ENCODE measurements around the gene ARAF. TPM values are rescaled to one million over a fixed set of nuclear protein-coding genes. Genes with fewer than 3 reads are reported as not detected.
A peak's percentile ranks its signal among the peaks of the same experiment; 100 is the strongest.

ARAF gene
- total RNA-seq, 1 donor from 2014 or later: 30.2 TPM

DNA sequence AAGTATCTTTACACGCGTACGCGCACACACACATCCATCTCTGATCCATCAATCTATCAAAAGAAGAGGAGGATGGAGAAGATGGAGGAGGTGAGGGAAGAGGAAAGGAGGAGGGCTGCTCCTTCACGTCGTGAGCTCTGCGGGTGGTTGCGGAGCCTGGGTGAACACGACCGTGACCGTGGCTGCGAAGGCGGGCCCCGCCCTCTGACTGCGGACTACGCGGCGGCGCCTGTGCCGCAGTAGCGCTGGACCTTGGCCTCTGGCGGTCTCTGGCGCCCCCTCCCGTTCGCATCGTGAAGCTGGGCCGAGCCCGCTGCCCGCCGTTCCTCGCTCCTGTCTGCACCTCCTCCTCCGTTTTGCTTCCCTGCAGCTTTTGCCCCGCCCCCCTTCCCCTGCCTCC lies 37.7 kb upstream of the ARAF start:
- Histone ChIP-seq H3K27me3 (ENCODE audit: control insufficient read depth, insufficient read depth, low read length) (no peaks in the 10 kb centered on the region), H3K4me3 (ENCODE audit: low read depth, low read length) (peak overlapping the region; percentile 46), H3K36me3 (ENCODE audit: control insufficient read depth, insufficient read depth, low read length) (no peaks in the 10 kb centered on the region)
- no peak for DNase-seq (ENCODE audit: low read depth)
- TF ChIP-seq, protein P1, sequence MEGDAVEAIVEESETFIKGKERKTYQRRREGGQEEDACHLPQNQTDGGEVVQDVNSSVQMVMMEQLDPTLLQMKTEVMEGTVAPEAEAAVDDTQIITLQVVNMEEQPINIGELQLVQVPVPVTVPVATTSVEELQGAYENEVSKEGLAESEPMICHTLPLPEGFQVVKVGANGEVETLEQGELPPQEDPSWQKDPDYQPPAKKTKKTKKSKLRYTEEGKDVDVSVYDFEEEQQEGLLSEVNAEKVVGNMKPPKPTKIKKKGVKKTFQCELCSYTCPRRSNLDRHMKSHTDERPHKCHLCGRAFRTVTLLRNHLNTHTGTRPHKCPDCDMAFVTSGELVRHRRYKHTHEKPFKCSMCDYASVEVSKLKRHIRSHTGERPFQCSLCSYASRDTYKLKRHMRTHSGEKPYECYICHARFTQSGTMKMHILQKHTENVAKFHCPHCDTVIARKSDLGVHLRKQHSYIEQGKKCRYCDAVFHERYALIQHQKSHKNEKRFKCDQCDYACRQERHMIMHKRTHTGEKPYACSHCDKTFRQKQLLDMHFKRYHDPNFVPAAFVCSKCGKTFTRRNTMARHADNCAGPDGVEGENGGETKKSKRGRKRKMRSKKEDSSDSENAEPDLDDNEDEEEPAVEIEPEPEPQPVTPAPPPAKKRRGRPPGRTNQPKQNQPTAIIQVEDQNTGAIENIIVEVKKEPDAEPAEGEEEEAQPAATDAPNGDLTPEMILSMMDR (IDR thresholded peaks at IDR 0.05; ENCODE audit: insufficient read depth, low read length, poor library complexity, severe bottlenecking): peak; percentile 62

DNA sequence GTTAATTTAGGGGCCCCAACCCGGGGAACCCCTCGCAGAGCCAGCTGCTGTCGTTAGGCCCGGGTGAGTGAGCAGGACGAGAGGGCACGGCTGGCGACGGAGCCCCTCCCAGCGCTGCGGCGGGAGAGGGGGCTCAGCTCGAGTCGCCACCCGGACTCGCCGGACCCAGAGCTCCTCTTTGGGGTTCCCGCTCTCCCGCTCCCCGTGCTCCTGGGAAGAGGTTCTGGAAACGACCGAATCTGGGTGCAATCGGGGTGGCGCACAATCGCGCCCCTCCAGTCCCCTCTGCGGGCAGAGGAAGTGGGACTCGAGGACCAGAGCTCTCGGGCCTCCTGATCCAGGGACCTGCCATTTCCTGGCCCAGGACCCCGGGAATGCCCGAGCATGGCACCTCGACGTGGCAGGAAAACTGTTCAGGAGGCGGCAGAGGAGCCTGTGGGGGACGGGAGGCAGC lies 37.3 kb upstream of the ARAF start:
- Histone ChIP-seq H3K36me3 (ENCODE audit: control insufficient read depth, insufficient read depth, low read length) (no peaks in the 10 kb centered on the region), H3K27me3 (ENCODE audit: control insufficient read depth, insufficient read depth, low read length) (no peaks in the 10 kb centered on the region), H3K4me3 (ENCODE audit: low read depth, low read length) (peak overlapping the region; percentile 46)
- TF ChIP-seq, protein P1 (IDR thresholded peaks at IDR 0.05; ENCODE audit: insufficient read depth, low read length, poor library complexity, severe bottlenecking): no peak
- DNase-seq (ENCODE audit: low read depth): no peak

GRCh38 chrX:47529548-47529947 lies 31.5 kb upstream of the ARAF start:
- no peak for DNase-seq (ENCODE audit: low read depth)
- Histone ChIP-seq H3K27me3 (ENCODE audit: control insufficient read depth, insufficient read depth, low read length) (no peaks in the 10 kb centered on the region), H3K4me3 (ENCODE audit: low read depth, low read length) (no peak overlapping the region), H3K36me3 (ENCODE audit: control insufficient read depth, insufficient read depth, low read length) (no peaks in the 10 kb centered on the region)
- TF ChIP-seq, protein P1 (IDR thresholded peaks at IDR 0.05; ENCODE audit: insufficient read depth, low read length, poor library complexity, severe bottlenecking): no peak

DNA sequence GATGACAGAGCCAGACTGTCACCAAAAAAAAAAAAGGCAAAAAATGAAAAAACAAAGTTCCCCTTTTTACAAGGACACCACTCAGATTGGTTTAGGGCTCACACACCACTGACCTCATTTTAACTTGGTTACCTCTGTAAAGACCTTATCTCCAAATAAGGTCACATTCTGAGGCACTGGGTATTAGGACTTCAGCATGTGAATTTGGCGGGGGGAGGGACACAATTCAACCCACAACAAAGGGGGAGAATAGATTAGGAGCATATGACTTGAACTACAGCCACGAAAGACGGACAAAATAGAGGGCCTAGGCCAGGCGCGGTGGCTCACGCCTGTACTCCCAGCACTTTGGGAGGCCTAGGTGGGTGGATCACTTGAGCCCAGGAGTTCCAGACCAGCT lies 31.0 kb upstream of the ARAF start:
- Histone ChIP-seq H3K27me3 (ENCODE audit: control insufficient read depth, insufficient read depth, low read length) (no peaks in the 10 kb centered on the region), H3K4me3 (ENCODE audit: low read depth, low read length) (no peak overlapping the region), H3K36me3 (ENCODE audit: control insufficient read depth, insufficient read depth, low read length) (no peaks in the 10 kb centered on the region)
- no peak for DNase-seq (ENCODE audit: low read depth)
- TF ChIP-seq, protein P1 (IDR thresholded peaks at IDR 0.05; ENCODE audit: insufficient read depth, low read length, poor library complexity, severe bottlenecking): no peak

DNA sequence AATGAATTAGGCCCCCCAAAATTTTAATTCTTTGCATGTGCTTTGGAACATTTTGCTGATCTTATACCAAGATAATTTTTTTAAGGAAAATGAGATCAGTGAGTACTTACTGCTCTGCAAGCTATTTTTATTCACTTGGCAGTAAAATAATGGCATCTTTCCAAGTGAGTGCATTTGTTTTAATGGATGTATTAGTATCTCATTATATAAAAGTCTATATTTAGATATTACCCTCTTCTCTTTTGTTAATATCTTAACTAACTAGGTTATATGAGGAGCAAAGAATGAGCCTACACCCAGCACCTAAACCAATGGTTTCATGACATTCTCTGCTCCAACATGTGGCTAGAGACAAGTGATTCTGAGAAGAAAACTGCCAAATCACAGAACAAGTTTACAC lies 21.1 kb upstream of the ARAF start:
- H3K27me3 ChIP-seq (ENCODE audit: control insufficient read depth, insufficient read depth, low read length): no peaks in the 10 kb centered on the region
- no peak for DNase-seq (ENCODE audit: low read depth)
- TF ChIP-seq, protein P1 (IDR thresholded peaks at IDR 0.05; ENCODE audit: insufficient read depth, low read length, poor library complexity, severe bottlenecking): no peak
- no peak overlapping the region for H3K4me3 ChIP-seq (ENCODE audit: low read depth, low read length)
- no peaks in the 10 kb centered on the region for H3K36me3 ChIP-seq (ENCODE audit: control insufficient read depth, insufficient read depth, low read length)

DNA sequence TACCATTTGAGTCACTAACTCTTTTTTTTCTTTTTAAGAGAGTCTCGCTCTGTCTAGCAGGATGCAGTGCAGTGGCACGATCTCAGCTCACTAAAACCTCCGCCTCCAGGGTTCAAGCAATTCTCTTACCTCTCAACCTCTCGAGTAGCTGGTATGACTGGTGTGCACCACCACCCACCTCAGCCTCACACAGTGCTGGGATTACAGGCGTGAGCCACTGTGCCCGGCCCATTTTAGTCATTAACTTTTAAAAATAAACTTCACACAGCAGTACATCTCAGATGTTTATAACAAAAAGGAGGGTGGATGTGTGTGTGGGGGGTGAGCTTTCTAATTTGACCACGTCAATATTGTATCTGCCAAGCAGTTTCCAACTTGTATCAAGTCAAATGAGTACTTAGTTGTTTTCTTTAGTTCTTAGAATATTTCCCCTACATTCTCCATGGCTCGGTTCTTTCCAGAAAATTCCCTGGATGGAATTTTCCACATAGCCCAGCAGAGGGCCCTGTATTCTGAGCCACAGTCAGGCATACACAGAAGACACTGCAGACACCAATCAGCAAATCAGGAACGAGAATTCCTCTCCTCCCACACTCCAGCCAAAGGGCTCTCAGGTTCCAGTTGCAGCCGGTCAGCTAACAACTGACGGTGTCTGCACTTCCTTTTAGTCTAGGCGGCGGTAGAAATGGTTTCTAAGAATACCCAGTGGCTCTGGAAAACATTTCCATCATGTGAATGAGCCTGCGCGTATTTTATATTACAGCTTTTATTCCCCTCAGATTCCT lies 20.1 kb upstream of the ARAF start:
- no peak overlapping the region for H3K4me3 ChIP-seq (ENCODE audit: low read depth, low read length)
- no peaks in the 10 kb centered on the region for H3K27me3 ChIP-seq (ENCODE audit: control insufficient read depth, insufficient read depth, low read length)
- DNase-seq (ENCODE audit: low read depth): peak; percentile 74
- TF ChIP-seq, protein P1 (IDR thresholded peaks at IDR 0.05; ENCODE audit: insufficient read depth, low read length, poor library complexity, severe bottlenecking): peak; percentile 41
- H3K36me3 ChIP-seq (ENCODE audit: control insufficient read depth, insufficient read depth, low read length): no peaks in the 10 kb centered on the region
